GM21529 (cell line): ENCODE results near the gene ABHD17B.

Experiments used
- ATAC-seq: cut with Tn5 transposase; IDR thresholded peaks from one replicate; pipeline ENCODE4 v1.9.1; 2021; ENCODE audit not compliant: unreplicated experiment

Gene ABHD17B

DNA sequence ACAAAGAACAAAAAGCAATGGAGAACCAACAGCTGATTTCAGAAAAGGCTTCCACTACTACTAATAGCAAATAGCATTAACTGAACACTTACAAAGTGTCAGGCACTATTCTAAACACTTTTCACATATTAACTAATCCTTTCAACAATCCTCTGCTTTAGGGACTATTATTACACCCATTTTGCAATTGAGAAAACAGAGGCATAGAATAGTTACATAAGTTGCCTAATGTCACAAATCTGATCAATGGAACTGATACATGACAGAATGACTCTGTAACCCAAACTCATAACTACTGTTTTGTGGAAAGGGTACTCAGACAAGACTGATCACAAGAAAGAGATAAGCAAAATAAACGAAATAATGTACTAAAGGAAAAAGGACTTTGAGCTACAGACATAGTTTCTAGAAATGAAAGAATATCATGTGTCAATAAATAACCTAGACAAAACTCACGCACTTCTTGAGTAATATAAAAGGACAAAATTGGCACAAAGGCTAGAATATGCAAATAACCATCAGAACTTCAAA, 31.3 kb downstream of the ABHD17B start:
- ATAC-seq = no peak

DNA sequence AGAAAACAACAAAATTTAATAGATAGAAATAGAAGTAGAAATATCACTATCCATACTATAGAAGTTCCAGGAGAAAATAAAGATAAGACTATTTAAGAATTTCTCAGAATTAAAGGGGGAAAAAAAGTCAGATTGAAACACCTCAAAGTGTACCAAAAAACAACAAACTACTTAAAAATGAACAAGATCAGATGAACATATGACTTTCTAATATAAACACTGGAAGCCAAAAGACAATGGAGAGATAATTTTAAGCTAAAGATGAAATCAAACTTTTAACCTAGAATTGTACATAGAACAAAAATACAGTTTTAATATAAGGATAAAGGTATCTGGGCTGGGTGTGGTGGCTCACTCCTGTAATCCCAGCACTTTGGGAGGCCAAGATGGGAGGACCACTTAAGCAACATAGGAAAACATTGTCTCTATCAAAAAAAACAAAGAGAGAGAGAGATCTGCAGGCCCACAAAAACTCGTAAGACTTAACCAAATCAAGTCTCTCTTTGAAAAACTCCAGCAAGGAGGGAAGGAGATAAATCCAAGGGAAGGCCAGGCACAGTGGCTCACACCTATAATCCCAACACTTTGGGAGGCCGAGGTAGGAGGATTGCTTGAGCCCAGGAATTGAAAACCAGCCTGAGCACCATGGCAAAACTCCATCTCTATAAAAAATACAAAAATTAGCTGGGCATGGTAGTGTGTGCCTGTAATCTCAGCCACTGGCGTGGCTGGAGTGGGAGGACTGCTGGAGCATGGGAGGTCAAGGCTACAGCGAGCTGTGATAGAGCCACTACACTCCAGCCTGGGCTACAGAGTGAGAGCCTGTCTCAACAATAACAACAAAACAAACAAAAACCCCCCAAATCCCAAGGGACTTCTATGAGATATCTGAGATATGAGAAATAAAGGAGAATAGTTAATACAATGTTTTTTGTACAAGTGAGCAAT, 32.4 kb downstream of the ABHD17B start:
- no peak for ATAC-seq

DNA sequence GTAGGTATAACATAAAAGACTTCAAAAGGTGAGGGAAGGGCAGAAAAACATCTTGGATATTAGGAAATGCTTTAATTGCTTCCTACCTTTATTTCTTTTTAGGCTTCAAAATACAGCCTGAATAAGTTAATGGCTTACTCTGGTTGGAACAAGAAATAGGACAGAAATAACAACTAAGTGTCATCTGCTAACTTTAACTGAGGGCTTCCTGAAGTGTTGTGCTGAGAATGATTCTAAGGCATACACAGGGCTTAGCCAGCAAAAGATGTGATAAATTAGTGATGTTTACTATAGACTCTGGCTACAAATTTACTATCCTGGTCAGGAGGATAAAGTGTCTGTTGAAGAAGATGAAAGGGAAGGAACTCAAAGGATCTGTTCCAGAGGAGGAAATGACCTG, 34.2 kb downstream of the ABHD17B start:
- no peak for ATAC-seq

DNA sequence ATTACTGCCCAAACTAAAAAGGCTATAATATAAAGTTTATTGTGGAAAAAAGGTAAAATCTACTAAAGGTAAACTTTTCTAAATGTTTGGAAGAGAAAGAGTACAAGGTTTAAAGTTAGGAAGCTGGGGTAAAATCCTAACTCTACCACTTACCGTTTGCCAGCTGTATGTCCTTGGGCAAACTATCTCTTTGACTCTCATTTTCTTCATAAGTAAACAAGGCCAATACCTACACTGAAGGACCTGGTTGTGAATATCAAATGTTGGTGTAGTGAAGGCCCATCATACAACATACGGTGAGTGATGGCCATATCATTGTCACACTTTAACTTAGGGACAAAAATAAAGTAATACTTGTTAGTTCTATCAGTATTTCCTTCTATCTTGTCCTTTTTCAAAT, 34.9 kb downstream of the ABHD17B start:
- ATAC-seq = no peak

DNA sequence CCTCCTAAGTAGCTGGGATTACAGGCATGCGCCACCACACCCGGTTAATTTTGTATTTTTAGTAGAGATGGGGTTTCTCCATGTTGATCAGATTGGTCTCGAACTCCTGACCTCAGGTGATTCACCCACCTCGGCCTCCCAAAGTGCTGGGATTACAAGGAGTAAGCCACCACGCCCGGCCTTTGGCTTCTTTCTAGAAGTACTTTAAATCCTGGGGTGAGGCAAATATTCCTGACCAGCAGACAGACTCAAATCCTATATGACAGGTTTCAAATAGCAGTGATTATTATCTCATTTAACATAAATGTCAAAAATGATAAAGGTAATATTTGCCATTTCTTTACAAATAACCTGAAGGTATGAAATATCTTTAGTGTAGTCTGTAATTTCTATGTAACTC, 35.6 kb downstream of the ABHD17B start:
- no peak for ATAC-seq

DNA sequence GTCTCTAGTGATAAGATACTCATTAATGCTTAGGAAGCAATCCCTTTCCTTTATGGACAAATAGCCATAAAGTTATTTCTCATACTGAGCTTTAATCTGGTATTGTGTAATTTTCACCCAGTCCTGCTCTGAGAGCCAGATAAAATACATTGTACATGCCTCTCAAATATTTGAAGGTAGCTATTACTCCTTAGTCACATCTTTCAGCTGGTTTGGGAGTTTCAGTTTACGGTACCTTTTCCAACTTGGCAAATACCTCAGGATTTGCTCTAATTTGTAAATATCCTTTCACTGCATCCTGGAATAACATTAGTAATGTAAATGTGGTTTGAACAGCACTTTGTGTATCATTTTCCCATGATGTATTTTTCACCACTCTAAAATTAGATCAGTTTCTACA, 47.4 kb downstream of the ABHD17B start:
- ATAC-seq = no peak

DNA sequence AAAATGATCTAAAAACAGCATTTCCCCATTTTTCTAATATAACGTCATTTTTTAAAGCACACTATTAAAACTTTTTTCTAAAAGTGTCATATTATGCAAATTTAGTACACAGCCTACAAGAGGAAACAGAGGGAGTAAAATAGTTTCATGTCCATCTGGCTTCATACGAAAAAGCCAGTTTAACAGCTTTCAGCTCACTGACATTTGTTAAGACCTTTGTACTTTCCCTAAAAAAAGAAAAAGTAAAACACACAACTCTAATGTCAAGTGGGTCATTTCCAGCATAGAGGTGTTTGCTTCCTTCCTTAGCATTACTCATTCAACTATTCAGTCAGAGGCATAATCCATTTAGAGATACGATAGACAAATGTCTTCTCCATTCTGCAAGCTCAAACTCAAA, 49.4 kb downstream of the ABHD17B start:
- ATAC-seq = no peak

DNA sequence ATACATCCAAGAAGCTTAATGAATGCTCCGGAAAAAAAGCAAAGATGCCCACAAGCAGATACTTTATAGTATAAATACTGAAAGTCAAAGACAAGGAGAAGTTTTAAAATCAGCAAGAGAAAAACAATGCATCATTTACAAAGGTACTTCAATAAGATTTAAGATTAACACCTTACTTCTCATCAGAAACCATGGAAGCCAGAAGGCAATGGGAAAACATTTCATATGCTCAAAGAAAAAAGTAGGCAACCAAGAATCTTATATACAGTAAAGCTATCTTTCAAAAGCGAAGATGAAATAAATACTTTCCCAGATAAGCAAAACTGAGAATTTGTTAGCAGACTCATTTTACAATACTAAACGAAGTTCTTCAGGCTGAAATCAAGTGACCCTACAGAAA, 51.1 kb downstream of the ABHD17B start:
- ATAC-seq = no peak

DNA sequence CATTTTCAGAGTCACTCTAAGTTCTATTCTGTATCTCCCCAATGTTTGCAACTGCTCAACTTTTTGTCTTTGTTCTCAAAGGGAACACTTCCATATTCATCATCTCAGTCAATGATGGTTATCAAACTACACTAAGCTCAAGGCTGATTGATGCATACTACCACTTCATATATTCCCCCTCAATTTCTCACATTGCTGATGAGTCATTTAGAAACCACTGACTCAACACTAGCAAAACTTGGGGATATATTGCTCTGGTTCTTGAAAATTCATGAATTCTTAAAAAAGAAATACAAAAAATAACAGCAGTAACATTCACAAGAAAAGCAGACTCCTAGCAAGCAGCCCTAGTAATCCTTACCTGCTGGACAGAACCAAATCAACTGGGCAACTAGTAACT, 52.2 kb downstream of the ABHD17B start:
- ATAC-seq = peak; percentile 81

DNA sequence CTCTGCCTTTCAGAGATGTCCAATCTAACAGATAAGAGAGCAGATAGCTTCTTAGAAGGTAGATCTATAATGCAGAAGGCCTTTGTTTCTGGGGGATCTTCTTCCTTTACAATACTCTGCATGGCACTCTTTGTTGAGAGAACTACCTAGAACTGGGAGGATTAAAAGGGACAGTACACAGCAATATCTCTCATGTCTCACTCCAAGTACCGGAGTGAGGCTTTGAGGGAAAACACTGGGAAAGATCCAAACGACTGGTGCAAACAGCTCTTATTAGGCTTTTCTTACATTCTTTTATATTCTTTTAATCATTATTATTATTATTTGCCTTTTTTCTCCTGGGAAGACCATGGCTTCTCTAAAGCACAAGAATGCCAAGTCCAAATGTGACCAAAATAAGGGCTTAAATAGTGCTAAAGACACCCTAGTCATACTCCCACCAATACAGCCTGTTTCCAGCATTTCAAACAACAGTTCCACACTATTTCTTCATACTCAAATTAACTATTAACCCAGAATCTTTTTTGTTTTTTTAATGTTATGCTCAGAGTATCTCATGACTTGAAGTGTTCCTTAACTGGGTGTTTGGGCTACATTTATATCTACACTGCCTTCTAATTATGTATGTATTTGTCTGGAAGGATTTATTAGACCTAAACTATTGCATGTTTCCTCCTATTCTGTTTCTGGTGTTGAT, 52.7 kb downstream of the ABHD17B start:
- no peak for ATAC-seq

DNA sequence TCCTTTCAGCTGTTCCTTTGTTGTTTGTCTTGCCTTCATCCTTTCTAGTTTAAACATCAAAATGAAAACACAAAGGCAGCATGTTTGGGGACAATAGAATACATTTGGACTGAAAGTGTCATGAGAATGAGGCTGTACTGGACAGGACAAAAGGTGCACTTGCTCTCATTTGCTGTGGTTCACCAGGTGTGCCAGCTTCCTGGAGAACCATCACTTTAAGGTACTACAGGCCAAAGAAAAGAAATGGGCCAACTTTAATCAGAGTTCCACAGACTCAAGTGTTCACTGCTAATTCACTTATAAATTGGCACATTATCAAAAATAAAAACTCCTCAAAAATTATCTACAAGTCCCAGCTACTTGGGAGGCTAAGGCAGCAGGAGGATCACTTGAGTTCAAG, 53.8 kb downstream of the ABHD17B start:
- ATAC-seq = no peak

DNA sequence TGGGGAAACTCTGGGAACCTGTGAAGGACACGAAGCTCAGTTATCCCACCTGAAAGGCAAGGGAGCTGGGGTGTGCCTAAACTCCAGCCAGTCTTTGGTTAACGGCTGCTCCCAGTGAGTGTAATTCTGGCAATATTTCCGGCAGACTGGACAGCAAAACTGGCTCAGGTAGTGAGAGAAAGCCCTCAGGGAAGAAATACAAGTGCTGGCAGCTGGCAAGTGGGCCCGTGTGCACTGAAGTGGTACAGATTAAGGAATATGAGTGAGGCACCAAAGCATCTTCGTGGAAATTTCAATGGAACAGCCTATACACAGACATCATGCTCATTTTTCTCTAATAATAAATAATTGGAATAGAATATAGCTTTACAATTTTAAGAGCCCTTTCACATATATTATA, 56.2 kb downstream of the ABHD17B start:
- no peak for ATAC-seq

DNA sequence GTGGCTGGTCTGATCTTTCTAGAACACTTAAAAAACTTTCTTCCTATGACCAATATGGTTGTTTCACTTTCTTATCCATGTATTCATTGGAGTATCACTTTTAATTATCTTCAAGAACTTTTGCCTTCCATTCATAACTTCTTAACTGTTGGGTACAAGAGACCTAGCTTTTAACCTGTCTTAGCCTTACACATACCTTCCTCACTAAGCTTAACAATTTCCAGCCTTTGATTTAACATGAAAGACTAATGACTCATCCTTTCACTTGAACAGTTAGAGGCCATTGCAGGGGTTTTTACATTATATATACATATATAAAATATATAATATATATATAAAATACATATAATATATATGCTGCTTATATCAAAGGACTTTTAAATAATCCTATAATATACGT, 57.9 kb downstream of the ABHD17B start:
- no peak for ATAC-seq

DNA sequence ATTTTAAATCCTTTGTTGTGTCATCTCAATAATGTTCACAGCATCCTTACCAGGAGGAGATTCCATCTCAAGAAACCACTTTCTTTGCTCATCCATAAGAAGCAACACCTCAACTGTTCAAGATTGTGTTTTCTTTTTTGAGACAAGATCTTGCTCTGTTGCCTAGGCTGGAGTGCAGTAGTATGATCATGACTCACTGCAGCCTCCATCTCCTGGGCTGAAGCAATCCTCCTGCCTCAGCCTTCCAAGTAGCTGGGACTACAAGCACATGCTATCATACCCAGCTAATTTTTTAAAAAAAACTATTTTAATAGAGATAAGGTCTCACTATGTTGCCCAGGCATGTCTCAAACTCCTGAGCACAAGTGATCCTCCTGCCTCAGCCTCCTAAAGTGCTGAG, 60.0 kb downstream of the ABHD17B start:
- ATAC-seq = no peak

DNA sequence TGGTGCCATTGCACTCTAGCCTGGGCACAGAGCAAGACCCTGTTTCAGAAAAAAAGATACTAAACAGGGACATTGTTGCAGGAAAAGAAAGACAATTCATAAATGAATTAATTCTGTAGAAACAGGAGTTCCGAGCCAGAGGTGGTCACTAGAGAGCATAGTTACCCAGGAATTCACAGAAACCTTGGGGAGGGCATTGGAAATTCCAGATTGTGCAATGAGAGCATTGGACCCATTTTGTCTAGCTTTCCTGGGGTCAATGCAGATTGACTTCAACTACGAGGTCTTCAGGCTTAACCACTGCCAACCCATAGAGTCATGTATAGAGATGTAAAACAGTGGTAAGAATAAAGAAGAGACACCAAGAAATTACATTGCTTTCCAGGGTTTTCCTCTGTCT, 63.1 kb downstream of the ABHD17B start:
- ATAC-seq = no peak

DNA sequence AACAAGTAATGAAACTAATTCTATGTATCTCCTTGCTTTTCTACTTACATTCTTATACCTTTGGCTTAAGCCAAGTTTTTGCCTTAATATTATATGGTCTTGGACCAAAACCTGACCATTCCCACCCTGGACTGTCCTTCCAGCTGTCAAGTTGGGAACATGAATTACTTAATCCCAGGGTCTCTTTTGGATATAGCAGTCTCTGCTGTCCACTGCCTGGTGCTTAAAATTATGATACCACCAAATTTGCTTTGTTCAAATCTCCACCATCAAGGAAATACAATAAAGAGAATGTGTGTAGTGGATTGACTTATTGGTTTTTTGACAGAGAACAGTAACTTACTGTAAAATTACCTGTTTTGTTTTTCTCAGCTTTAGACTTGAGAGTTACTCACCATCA, 66.2 kb downstream of the ABHD17B start:
- ATAC-seq = no peak

DNA sequence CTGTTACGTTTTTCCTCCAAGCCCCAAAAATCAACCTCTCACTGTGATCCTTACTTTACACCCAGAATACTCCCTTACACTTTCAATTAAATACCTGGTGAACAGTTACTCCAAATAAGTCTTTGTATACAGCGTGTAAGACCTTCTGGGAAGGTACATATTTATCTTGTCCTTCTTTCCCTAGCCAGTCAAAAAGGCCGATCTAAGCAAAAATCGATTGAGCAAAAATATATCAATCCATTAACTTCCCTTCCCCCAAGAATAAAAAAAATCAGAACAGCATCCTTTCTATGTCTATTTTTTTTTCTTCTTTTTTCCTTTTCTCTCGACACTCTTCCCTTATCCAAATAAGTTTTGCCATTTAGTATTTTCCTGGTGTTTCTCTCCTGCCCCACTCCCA, 71.3 kb downstream of the ABHD17B start:
- no peak for ATAC-seq

DNA sequence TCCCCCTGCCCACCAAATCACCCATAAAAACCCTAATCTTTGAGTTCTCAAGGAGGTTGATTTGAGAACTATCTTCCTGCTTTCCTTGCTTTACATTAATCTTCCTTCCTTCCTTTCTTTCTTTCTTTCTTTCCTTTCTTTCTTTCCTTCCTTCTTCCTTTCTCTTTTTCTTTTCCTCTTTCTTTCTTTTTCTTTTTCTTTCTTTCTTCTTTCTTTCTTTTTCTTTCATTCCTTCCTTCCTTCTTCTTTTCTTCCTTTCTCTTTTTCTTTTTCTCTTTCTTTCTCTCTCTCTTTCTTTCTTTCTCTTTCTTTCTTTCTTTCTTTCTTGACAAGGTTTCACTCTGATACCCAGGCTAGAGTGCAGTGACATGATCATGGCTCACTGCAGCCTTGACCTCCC, 75.4 kb downstream of the ABHD17B start:
- ATAC-seq = no peak

DNA sequence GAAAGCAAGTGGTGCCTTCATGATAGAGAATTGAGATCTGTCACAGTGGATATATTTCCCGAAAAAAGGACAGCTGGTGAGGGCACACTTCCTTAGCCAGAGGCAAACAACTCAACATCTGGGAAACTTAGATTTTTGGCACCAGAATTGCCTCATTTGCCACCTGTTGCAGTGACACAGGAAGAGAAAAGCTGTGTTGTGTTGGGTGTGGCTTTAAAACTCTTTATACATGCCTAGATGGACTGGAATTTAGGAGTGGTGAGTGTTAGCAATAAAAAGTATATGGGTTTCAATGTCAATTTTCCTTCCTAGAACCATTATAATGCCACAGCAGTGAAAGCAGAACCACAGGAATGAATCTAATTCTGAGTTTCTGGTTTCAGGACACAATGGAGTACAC, 80.1 kb downstream of the ABHD17B start:
- no peak for ATAC-seq

DNA sequence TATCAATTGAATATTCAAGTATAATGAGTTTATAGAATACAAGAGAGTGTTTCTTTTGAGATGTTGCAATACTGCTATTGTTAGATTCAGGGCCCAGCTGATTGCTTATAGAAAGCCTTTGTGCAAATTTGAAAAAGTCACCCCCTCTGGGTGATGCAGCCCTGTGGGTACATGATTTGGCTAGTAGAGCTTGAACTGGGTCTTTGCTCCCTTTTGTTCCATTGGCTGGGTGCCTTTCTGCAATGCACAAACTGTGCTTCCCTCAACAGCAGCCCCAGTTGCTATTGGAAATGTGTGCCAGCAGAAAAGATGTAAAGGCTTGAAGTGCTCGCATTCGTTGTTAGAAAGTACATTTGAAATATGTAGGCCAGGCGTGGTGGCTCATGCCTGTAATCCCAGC, 80.8 kb downstream of the ABHD17B start:
- ATAC-seq = no peak

DNA sequence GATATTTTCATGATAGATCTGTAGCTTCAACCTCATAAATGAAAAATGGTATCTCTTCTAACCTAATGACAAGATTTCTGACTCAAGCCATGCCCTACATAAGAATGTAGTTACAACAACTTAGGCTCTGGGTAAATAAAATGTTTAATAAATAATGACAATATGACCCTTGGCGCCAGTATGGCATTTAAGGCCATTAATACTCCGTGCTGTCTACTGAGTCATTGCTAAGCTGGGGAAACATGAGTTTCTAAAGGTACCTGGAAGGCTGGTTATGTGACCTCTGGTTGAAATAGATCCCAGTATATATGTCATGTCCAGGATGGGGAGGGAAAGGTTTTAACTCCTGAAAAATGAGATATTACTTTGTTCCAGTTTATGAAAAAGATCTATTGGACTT, 84.7 kb downstream of the ABHD17B start:
- no peak for ATAC-seq

DNA sequence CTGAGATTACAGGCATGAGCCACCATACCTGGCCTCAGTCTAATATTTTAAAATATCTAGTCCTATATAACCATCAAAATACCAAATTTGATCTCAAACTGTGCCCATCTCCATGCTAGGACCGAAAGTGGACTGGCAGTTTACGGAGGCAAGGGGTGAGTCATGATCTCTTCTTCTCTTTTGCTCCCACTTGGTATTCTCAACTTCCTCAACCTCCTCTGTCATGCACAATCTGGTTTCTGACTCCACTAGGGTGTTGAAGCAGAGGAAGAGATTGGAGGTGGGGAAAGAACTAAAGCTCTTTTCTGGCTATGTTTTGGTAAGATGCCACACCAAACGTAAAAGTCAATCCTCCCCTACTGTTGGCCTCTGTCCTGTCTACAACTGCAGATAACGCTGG, 86.7 kb downstream of the ABHD17B start:
- ATAC-seq = no peak
